GM12878 (cell line): ENCODE data around the gene SURF2. TPM values are rescaled to one million over a fixed set of nuclear protein-coding genes. Genes with fewer than 3 reads are reported as not detected.

Source experiments
- ATAC-seq: fragments of 200-7000 bp; cut with Tn5 transposase; 3 replicates; pipeline ENCODE4 v1.9.1; 2020; ENCODE audit warnings: mild to moderate bottlenecking, moderate library complexity
- BruUV-seq: library from RNA; stranded (reverse); fragments of 400-500 nt; replicated peaks from 2 replicates; lab custom pipeline; 2021; lab: Mats Ljungman, UMichigan
- CTCF ChIA-PET: fragments of 300-600 bp; sonication (Branson Sonifier 250); formaldehyde crosslinking; extraction: SDS; loops from one replicate; lab custom pipeline; 2021; ENCODE audit warnings: inconsistent platforms; lab: Yijun Ruan, JAX
- POLR2A ChIA-PET: fragments of 350-600 bp; formaldehyde crosslinking; extraction: SDS; loops from one replicate; lab custom pipeline; 2021; ENCODE audit warnings: inconsistent platforms; lab: Charles Lee
- RAD21 ChIA-PET: fragments of 300-600 bp; sonication (Branson Sonifier 250); formaldehyde crosslinking; loops from one replicate; lab custom pipeline; 2023; ENCODE audit warnings: antibody characterized with exemption; ENCODE audit not compliant: unreplicated experiment; lab: Charles Lee
- SMC1A ChIA-PET: fragments of 300-600 bp; sonication (Branson Sonifier 250); formaldehyde crosslinking; loops from one replicate; lab custom pipeline; 2023; ENCODE audit not compliant: unreplicated experiment, uncharacterized antibody; lab: Charles Lee
- DNase-seq: peaks from one replicate; pipeline ENCODE4 v3.0.0-alpha.2; 2011; ENCODE audit warnings: low read depth, low spot score
- FAIRE-seq: peaks from 3 replicates; lab custom pipeline; 2011; peaks lifted over from hg19 to GRCh38; lab: Jason Lieb, UNC
- H2AFZ ChIP-seq: 2 replicates; pipeline ENCODE4 v1.6.0; 2011; ENCODE audit warnings: low read depth, low read length, control low read depth; ENCODE audit not compliant: control insufficient read depth
- H3K27ac ChIP-seq: 2 replicates; pipeline ENCODE4 v1.5.1; 2011; ENCODE audit warnings: control low read depth; ENCODE audit not compliant: control insufficient read depth, insufficient read depth
- H3K27me3 ChIP-seq, 2 experiments: replicated peaks in 1 of 2; 2 replicates each; pipeline versions ENCODE4 v1.6.0 to v1.6.1; 2011; ENCODE audit warnings: low read length in 1 of 2; ENCODE audit not compliant: control insufficient read depth in 2 of 2, insufficient read depth in 2 of 2
- H3K36me3 ChIP-seq, 2 experiments: 2 replicates each; pipeline ENCODE4 v1.5.1; 2011; ENCODE audit warnings: low read length in 1 of 2; ENCODE audit not compliant: control insufficient read depth in 2 of 2, insufficient read depth in 2 of 2
- H3K4me1 ChIP-seq: 2 replicates; pipeline ENCODE4 v1.6.1; 2011; ENCODE audit warnings: mild to moderate bottlenecking, low read length, moderate library complexity, mixed read lengths; ENCODE audit not compliant: control insufficient read depth, insufficient read depth
- H3K4me2 ChIP-seq: 2 replicates; pipeline ENCODE4 v1.6.0; 2011; ENCODE audit warnings: control low read depth; ENCODE audit not compliant: control insufficient read depth, insufficient read depth
- H3K4me3 ChIP-seq: fragments of 200-600 bp; sonication (generic); 2 replicates; pipeline ENCODE4 v1.5.1; 2016
- H3K79me2 ChIP-seq: 2 replicates; pipeline ENCODE4 v1.6.0; 2011; ENCODE audit warnings: low read length; ENCODE audit not compliant: control insufficient read depth, insufficient read depth
- H3K9ac ChIP-seq: 2 replicates; pipeline ENCODE4 v1.8.0; 2011; ENCODE audit warnings: low read length, control low read depth, mixed read lengths; ENCODE audit not compliant: control insufficient read depth, insufficient read depth
- H3K9me3 ChIP-seq: replicated peaks from 3 replicates; pipeline ENCODE4 v1.5.1; 2011; ENCODE audit warnings: mild to moderate bottlenecking, low read length; ENCODE audit not compliant: control insufficient read depth, insufficient read depth
- H4K20me1 ChIP-seq: 2 replicates; pipeline ENCODE4 v1.6.0; 2011; ENCODE audit not compliant: control insufficient read depth, insufficient read depth
- EP300 ChIP-seq, 2 experiments: fragments of 150-350 bp in 1 of 2; IDR thresholded peaks; 2 replicates each; pipeline ENCODE4 v1.6.1; 2011 to 2012; ENCODE audit warnings: low read depth in 2 of 2, low read length in 2 of 2, borderline replicate concordance in 1 of 2, improper control_type of control experiment in 1 of 2, inconsistent platforms in 1 of 2; ENCODE audit not compliant: control insufficient read depth in 1 of 2
- KAT2A ChIP-seq: conservative IDR thresholded peaks from 2 replicates; pipeline ENCODE4 v1.6.1; 2011; ENCODE audit warnings: low read depth, low read length; ENCODE audit not compliant: control insufficient read depth
- MTA3 ChIP-seq: IDR thresholded peaks from 2 replicates; pipeline ENCODE4 v1.6.1; 2012; ENCODE audit warnings: low read length, inconsistent platforms, borderline replicate concordance
- POLR2AphosphoS5 ChIP-seq: IDR thresholded peaks from 2 replicates; pipeline ENCODE4 v1.6.1; 2011; ENCODE audit warnings: mild to moderate bottlenecking, low read length, inconsistent platforms
- SP1 ChIP-seq: IDR thresholded peaks from one replicate; pipeline ENCODE4 v1.6.1; 2011; ENCODE audit warnings: low read depth, low read length
- WGBS: methylation state at CpG from one replicate; pipeline ENCODE4 v1.1.6; 2016; ENCODE audit warnings: low lambda C conversion rate; ENCODE audit not compliant: insufficient replicate concordance, insufficient coverage; ENCODE audit errors: missing lambda C conversion rate; 5-methylcytosine and 5-hydroxymethylcytosine counted together
- in situ Hi-C: fragments of 300-500 bp; cut with MboI; formaldehyde crosslinking; loops from 9 replicates; pipeline ENCODE4 v1.14.3; 2018; ENCODE audit warnings: mixed read lengths
- intact Hi-C: fragments of 100-400 bp; cut with micrococcal nuclease; formaldehyde crosslinking; loops from one replicate; pipeline ENCODE4 v1.14.2; 2022; ENCODE audit not compliant: unreplicated experiment
- polyA plus RNA-seq, 11 experiments: library from polyadenylated mRNA; depleted of rRNA in 4 of 11; unstranded in 6 of 11; stranded (reverse) in 5 of 11; fragments of >200 nt; fragmentation: Nextera tagmentation in 4 of 11; fragmentation: Illumina TruSeq in 1 of 11; extraction: Ambion mirVana in 4 of 11; extraction: Trizol in 1 of 11; gene quantifications; 1 replicate in 1 of 11; 2 replicates in 10 of 11; pipeline versions ENCODE4 v1.2.1 to v1.2.3, GENCODE V29; 2011 to 2016; ENCODE audit warnings: inconsistent platforms in 2 of 11, missing spikeins in 2 of 11, low read depth in 1 of 11
- total RNA-seq, 4 experiments: library from RNA; depleted of rRNA in 3 of 4; stranded (reverse); fragments of >200 nt in 3 of 4; fragmentation: Illumina TruSeq in 1 of 4; extraction: Trizol in 1 of 4; gene quantifications; 2 replicates each; pipeline versions ENCODE4 v1.2.1 to v1.2.3, GENCODE V29; 2013 to 2021
- TF ChIP-seq, protein P1 (sequence below): IDR thresholded peaks from 2 replicates; pipeline ENCODE4 v1.6.1; 2012; ENCODE audit warnings: low read depth, low read length, improper control_type of control experiment
- TF ChIP-seq, protein P2 (sequence below): IDR thresholded peaks from 2 replicates; pipeline ENCODE4 v1.6.1; 2012; ENCODE audit warnings: low read length, inconsistent platforms

Gene SURF2
- total and polyA plus RNA-seq, 10 of the 15 experiments (the other 5 are each of a cell fraction or from before 2014, with no cell fraction given) = 4.0 to 41.7 (median 20.8) TPM

DNA sequence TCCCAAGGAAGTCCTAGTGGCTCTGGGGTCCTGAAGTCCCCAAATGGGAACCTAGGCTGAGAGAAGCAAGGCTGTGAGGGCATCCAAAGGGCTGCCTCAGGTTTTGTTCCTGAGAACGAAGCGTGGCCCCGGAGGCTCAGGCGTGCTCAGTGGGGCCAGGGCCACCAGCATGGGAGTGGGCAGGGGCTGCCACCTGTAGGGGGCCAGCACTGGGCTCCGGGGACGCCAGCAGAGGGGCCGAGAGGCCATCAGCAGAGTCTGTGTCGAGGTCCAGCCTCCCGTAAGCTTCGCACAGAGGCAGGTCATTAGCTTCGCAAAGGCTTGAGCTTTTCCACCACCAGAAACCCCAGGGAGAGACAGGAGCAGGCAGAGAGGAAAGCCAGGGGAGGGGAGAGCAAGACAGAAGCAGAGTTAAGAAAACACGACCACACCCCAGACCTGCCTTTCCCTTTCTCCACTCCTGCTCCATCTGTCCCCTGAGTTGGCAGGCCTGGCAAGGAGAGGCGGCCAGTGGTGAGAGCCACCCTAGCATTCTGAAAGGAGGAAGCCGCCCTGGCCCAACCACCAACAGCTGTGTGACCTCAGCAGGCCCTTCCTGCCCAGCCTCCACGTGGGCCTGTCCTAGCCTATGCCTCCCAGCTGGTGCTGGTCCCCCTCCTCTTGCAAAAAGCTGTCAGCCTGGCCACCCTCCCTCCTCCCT, 14.8 kb upstream of the SURF2 start:
- Histone ChIP-seq H3K36me3 (peaks cover 10 to 23% of the 10 kb centered on the region in 2 experiments), H3K79me2 (peaks cover 8% of the 10 kb centered on the region), H3K9ac (no peak overlapping the region)
- no TSS peak for BruUV-seq
- intact Hi-C loops = no loop called here
- RAD21 ChIA-PET = no interaction called here
- ATAC-seq (peak; percentile 48), DNase-seq (no peak)
- TF ChIP-seq MTA3 (no peak), KAT2A (no peak), SP1 (no peak), POLR2AphosphoS5 (no peak), EP300 (IDR thresholded peaks at IDR 0.05; ENCODE audit: borderline replicate concordance in 1 of 2, control insufficient read depth in 1 of 2, low read depth in 2 of 2, low read length in 2 of 2) (no peak)
- TF ChIP-seq, protein P1, sequence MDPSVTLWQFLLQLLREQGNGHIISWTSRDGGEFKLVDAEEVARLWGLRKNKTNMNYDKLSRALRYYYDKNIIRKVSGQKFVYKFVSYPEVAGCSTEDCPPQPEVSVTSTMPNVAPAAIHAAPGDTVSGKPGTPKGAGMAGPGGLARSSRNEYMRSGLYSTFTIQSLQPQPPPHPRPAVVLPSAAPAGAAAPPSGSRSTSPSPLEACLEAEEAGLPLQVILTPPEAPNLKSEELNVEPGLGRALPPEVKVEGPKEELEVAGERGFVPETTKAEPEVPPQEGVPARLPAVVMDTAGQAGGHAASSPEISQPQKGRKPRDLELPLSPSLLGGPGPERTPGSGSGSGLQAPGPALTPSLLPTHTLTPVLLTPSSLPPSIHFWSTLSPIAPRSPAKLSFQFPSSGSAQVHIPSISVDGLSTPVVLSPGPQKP = no peak
- TF ChIP-seq, protein P2, sequence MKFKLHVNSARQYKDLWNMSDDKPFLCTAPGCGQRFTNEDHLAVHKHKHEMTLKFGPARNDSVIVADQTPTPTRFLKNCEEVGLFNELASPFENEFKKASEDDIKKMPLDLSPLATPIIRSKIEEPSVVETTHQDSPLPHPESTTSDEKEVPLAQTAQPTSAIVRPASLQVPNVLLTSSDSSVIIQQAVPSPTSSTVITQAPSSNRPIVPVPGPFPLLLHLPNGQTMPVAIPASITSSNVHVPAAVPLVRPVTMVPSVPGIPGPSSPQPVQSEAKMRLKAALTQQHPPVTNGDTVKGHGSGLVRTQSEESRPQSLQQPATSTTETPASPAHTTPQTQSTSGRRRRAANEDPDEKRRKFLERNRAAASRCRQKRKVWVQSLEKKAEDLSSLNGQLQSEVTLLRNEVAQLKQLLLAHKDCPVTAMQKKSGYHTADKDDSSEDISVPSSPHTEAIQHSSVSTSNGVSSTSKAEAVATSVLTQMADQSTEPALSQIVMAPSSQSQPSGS = no peak
- TF ChIP-seq, all 136 proteins: peak for 0
- POLR2A ChIA-PET = interaction anchor here (0.8 to 1.0 kb wide), 3 partner anchors 12 to 37 kb away, joined by 3 read pairs; no protein-coding TSS in a partner anchor
- Histone ChIP-seq H3K4me2 (no peak overlapping the region), H3K27ac (no peak overlapping the region), H3K4me3 (no peak overlapping the region), H3K27me3 (no peaks in the 10 kb centered on the region), H2AFZ (no peak overlapping the region), H4K20me1 (no peaks in the 10 kb centered on the region), H3K9me3 (no peaks in the 10 kb centered on the region), H3K4me1 (peaks cover 19% of the 10 kb centered on the region)
- WGBS = 82% methylated on average over 15 of the region's 15 CpGs
- SMC1A ChIA-PET = no interaction called here
- FAIRE-seq = no peak
- CTCF ChIA-PET = interaction anchor here (0.6 to 1.6 kb wide), 3 partner anchors 31 to 136 kb away, joined by 3 to 4 read pairs (median 3); no protein-coding TSS in a partner anchor
- in situ Hi-C loops = no loop called here
